CD14-positive monocyte (primary cell): ENCODE measurements around the gene MPPED1. TPM values are rescaled to one million over a fixed set of nuclear protein-coding genes. Genes with fewer than 3 reads are reported as not detected.

Experiments used
- DNase-seq, 3 donors: peaks; one replicate each; pipeline ENCODE4 v3.0.0-alpha.2; 2011 to 2022
- H2AFZ ChIP-seq: 2 replicates; pipeline ENCODE4 v1.6.0; 2012; ENCODE audit warnings: mild to moderate bottlenecking, low read depth, low read length, inconsistent platforms; ENCODE audit not compliant: insufficient read depth, poor library complexity, severe bottlenecking
- H3K27ac ChIP-seq, 2 donors: 1 replicate in 1 of 2; 2 replicates in 1 of 2; pipeline ENCODE4 v1.5.1; 2012 to 2013; ENCODE audit warnings: low read length in 2 of 2, control low read depth in 1 of 2, inconsistent platforms in 1 of 2, low read depth in 1 of 2, mild to moderate bottlenecking in 1 of 2
- H3K27me3 ChIP-seq, 2 donors: one replicate each; pipeline versions ENCODE4 v1.6.0 to v1.6.1; 2011 to 2013; ENCODE audit warnings: low read length in 2 of 2; ENCODE audit not compliant: control insufficient read depth in 2 of 2, insufficient read depth in 2 of 2
- H3K36me3 ChIP-seq, 2 donors: replicated peaks in 1 of 2; 1 replicate in 1 of 2; 2 replicates in 1 of 2; pipeline versions ENCODE4 v1.5.1 to v1.6.1; 2012 to 2013; ENCODE audit warnings: low read length in 2 of 2, control low read depth in 1 of 2, inconsistent platforms in 1 of 2, mild to moderate bottlenecking in 1 of 2; ENCODE audit not compliant: insufficient read depth in 2 of 2, control insufficient read depth in 1 of 2
- H3K4me1 ChIP-seq, 2 donors: 1 replicate in 1 of 2; 2 replicates in 1 of 2; pipeline versions ENCODE4 v1.5.1 to v1.6.1; 2012 to 2013; ENCODE audit warnings: low read length in 2 of 2, control low read depth in 1 of 2, inconsistent platforms in 1 of 2, mild to moderate bottlenecking in 1 of 2, moderate library complexity in 1 of 2; ENCODE audit not compliant: insufficient read depth in 2 of 2, control insufficient read depth in 1 of 2
- H3K4me2 ChIP-seq: replicated peaks from 2 replicates; pipeline ENCODE3; 2012; ENCODE audit warnings: low read length, moderate library complexity, mild to moderate bottlenecking; ENCODE audit not compliant: poor library complexity, severe bottlenecking; ENCODE audit errors: extremely low read depth
- H3K4me3 ChIP-seq, 3 experiments: fragments of 200-600 bp in 1 of 3; sonication (generic) in 1 of 3; replicated peaks in 1 of 3; 1 replicate in 2 of 3; 2 replicates in 1 of 3; pipeline ENCODE4 v1.5.1; 2011 to 2013; ENCODE audit warnings: low read length in 3 of 3, mild to moderate bottlenecking in 3 of 3, control low read depth in 2 of 3, low read depth in 2 of 3, inconsistent platforms in 1 of 3, moderate library complexity in 1 of 3
- H3K79me2 ChIP-seq: 2 replicates; pipeline ENCODE4 v1.6.0; 2012; ENCODE audit warnings: mild to moderate bottlenecking, control low read depth, inconsistent platforms, low read length, moderate library complexity; ENCODE audit not compliant: insufficient read depth
- H3K9ac ChIP-seq: 2 replicates; pipeline ENCODE4 v1.6.0; 2017; ENCODE audit warnings: low read length, mild to moderate bottlenecking; ENCODE audit not compliant: insufficient read depth, poor library complexity, severe bottlenecking
- H3K9me3 ChIP-seq, 2 donors: replicated peaks in 1 of 2; 1 replicate in 1 of 2; 2 replicates in 1 of 2; pipeline versions ENCODE4 v1.5.1 to v1.6.1; 2012 to 2013; ENCODE audit warnings: low read length in 2 of 2, control low read depth in 1 of 2; ENCODE audit not compliant: control insufficient read depth in 1 of 2, insufficient read depth in 1 of 2
- H4K20me1 ChIP-seq: 2 replicates; pipeline ENCODE4 v1.6.0; 2012; ENCODE audit warnings: mild to moderate bottlenecking, low read length, control low read depth, moderate library complexity; ENCODE audit not compliant: insufficient read depth
- H3K27ac Mint-ChIP-seq, 7 donors: one replicate each; pipeline ENCODE4 v1.8.0; 2020; ENCODE audit warnings: mild to moderate bottlenecking in 7 of 7, mixed read lengths in 7 of 7, moderate library complexity in 6 of 7, inconsistent platforms in 2 of 7
- H3K27me3 Mint-ChIP-seq, 3 donors: one replicate each; pipeline ENCODE4 v1.8.0; 2021 to 2022; ENCODE audit warnings: low read depth in 3 of 3, mild to moderate bottlenecking in 3 of 3, mixed read lengths in 3 of 3, moderate library complexity in 3 of 3, inconsistent platforms in 1 of 3
- H3K36me3 Mint-ChIP-seq, 2 donors: one replicate each; pipeline ENCODE4 v1.8.0; 2020; ENCODE audit warnings: mixed read lengths in 2 of 2, inconsistent platforms in 1 of 2, mild to moderate bottlenecking in 1 of 2
- H3K4me1 Mint-ChIP-seq: one replicate; pipeline ENCODE4 v1.8.0; 2020; ENCODE audit warnings: mild to moderate bottlenecking, mixed read lengths
- H3K4me3 Mint-ChIP-seq, 2 donors: one replicate each; pipeline ENCODE4 v1.8.0; 2020; ENCODE audit warnings: mild to moderate bottlenecking in 2 of 2, mixed read lengths in 2 of 2, moderate library complexity in 1 of 2
- H3K9me3 Mint-ChIP-seq, 7 donors: one replicate each; pipeline ENCODE4 v1.8.0; 2020 to 2022; ENCODE audit warnings: mixed read lengths in 7 of 7, mild to moderate bottlenecking in 6 of 7, moderate library complexity in 6 of 7, inconsistent platforms in 2 of 7
- WGBS: methylation state at CpG from one replicate; pipeline ENCODE4 v1.1.5; 2013; ENCODE audit warnings: missing lambda C conversion rate; ENCODE audit not compliant: insufficient coverage; 5-methylcytosine and 5-hydroxymethylcytosine counted together
- intact Hi-C, 2 donors: fragments of 100-400 bp; cut with micrococcal nuclease; formaldehyde crosslinking; loops; one replicate each; pipeline versions ENCODE4 v1.15.0 to v1.15.1; 2023
- polyA plus RNA-seq, 3 donors: library from polyadenylated mRNA; depleted of rRNA in 1 of 3; unstranded in 2 of 3; stranded (reverse) in 1 of 3; fragments of 300-500 nt in 2 of 3; fragments of >200 nt in 1 of 3; fragmentation: Illumina TruSeq in 2 of 3; gene quantifications; 1 replicate in 2 of 3; 2 replicates in 1 of 3; pipeline ENCODE4 v1.2.3, GENCODE V29; 2012 to 2021
- TF ChIP-seq, protein P1 (sequence below): fragments of 200-600 bp; IDR thresholded peaks from one replicate; pipeline ENCODE4 v1.8.0; 2022; ENCODE audit warnings: antibody characterized with exemption, mild to moderate bottlenecking

MPPED1 gene
- polyA plus RNA-seq, 3 donors: not detected

DNA sequence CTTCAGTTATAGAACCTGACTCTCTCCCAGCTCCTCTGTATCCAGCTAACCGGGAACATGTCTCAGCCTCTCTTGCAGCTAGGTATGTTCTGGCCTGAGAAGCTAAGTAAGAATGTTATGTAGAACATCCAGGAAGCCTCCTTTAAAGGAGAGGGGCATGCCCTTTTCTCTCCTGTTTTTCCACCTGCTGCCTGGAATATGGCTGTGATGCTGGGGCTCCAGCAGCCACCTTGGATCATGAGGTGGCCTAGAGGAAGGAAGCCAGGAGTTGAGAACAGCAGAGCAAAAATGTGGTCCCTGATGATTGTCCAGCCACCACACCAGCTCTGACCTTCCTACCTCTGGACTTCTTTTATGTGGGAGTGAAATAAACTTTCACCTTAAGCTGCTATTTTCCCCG is 117.6 kb downstream of the MPPED1 start:
- TF ChIP-seq, protein P1, sequence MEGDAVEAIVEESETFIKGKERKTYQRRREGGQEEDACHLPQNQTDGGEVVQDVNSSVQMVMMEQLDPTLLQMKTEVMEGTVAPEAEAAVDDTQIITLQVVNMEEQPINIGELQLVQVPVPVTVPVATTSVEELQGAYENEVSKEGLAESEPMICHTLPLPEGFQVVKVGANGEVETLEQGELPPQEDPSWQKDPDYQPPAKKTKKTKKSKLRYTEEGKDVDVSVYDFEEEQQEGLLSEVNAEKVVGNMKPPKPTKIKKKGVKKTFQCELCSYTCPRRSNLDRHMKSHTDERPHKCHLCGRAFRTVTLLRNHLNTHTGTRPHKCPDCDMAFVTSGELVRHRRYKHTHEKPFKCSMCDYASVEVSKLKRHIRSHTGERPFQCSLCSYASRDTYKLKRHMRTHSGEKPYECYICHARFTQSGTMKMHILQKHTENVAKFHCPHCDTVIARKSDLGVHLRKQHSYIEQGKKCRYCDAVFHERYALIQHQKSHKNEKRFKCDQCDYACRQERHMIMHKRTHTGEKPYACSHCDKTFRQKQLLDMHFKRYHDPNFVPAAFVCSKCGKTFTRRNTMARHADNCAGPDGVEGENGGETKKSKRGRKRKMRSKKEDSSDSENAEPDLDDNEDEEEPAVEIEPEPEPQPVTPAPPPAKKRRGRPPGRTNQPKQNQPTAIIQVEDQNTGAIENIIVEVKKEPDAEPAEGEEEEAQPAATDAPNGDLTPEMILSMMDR: no peak
- H3K27ac ChIP-seq: no peak overlapping the region
- no peak overlapping the region for H3K9ac ChIP-seq
- H3K9me3 Mint-ChIP-seq: peaks cover 0 to 2% (median 0%) of the 10 kb centered on the region in 7 donors
- H3K4me2 ChIP-seq: no peak overlapping the region
- intact Hi-C loops: no loop called here
- no peaks in the 10 kb centered on the region for H4K20me1 ChIP-seq
- no peak overlapping the region for H3K4me3 ChIP-seq
- WGBS: no CpG with 5 or more reads among the region's 2 CpGs
- no peak overlapping the region for H3K4me3 Mint-ChIP-seq
- DNase-seq: no peak
- no peaks in the 10 kb centered on the region for H3K36me3 Mint-ChIP-seq
- no peak overlapping the region for H2AFZ ChIP-seq
- no peaks in the 10 kb centered on the region for H3K79me2 ChIP-seq
- no peaks in the 10 kb centered on the region for H3K4me1 Mint-ChIP-seq
- no peaks in the 10 kb centered on the region for H3K9me3 ChIP-seq
- H3K4me1 ChIP-seq: no peaks in the 10 kb centered on the region
- H3K27me3 Mint-ChIP-seq: peaks cover 0 to 4% (median 3%) of the 10 kb centered on the region in 3 donors
- no peak overlapping the region for H3K27ac Mint-ChIP-seq
- no peaks in the 10 kb centered on the region for H3K36me3 ChIP-seq
- no peaks in the 10 kb centered on the region for H3K27me3 ChIP-seq

DNA sequence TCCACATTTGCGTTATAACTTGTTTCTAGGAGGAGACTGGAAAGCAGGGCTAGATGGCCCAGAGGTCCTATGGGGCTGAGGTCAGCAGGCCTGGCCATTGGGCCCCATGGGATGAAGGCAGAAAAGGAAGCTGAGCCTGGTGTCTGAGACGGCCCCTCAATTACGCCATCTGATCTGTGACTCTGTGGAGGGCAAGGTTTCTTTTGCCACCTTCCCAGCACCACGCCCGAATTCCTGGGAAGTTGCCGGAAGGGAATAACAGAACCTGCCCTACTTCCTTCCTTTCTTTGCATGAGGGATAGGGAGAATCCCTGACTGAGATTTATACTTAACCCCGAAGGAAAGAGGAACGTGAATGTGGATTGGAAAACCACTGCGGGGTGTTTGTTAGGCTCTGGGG is 118.1 kb downstream of the MPPED1 start:
- H3K9me3 ChIP-seq: no peaks in the 10 kb centered on the region
- no peak overlapping the region for H3K4me3 Mint-ChIP-seq
- H2AFZ ChIP-seq: no peak overlapping the region
- peaks cover 2 to 4% (median 3%) of the 10 kb centered on the region in 3 donors for H3K27me3 Mint-ChIP-seq
- no peaks in the 10 kb centered on the region for H4K20me1 ChIP-seq
- WGBS: 61% methylated on average over 2 of the region's 9 CpGs
- no peaks in the 10 kb centered on the region for H3K36me3 Mint-ChIP-seq
- H3K27ac Mint-ChIP-seq: no peak overlapping the region
- DNase-seq: no peak
- no peak overlapping the region for H3K27ac ChIP-seq
- no peaks in the 10 kb centered on the region for H3K79me2 ChIP-seq
- H3K4me2 ChIP-seq: no peak overlapping the region
- H3K27me3 ChIP-seq: no peaks in the 10 kb centered on the region
- no peak overlapping the region for H3K9ac ChIP-seq
- H3K36me3 ChIP-seq: no peaks in the 10 kb centered on the region
- intact Hi-C loops: no loop called here
- TF ChIP-seq, protein P1: no peak
- peaks cover 0 to 2% (median 0%) of the 10 kb centered on the region in 7 donors for H3K9me3 Mint-ChIP-seq
- no peaks in the 10 kb centered on the region for H3K4me1 ChIP-seq
- H3K4me1 Mint-ChIP-seq: no peaks in the 10 kb centered on the region
- no peak overlapping the region for H3K4me3 ChIP-seq
